Lung microvascular endothelial cell (primary cell): ENCODE results near the gene TNS1. TPM values are rescaled to one million over a fixed set of nuclear protein-coding genes. Genes with fewer than 3 reads are reported as not detected.
"Not testable (repeated sequence)": the region's sequence is repeated elsewhere in the genome, so short reads cannot be mapped to it uniquely, and the experiment has no call there.

ENCODE experiments used
- DNase-seq, 2 donors: peaks; one replicate each; pipeline versions ENCODE4 v3.0.0 to v3.0.0-alpha.2; 2010; ENCODE audit warnings: low read depth in 2 of 2
- total RNA-seq: library from RNA; depleted of rRNA; stranded (reverse); fragments of >200 nt; gene quantifications from 2 replicates; pipeline ENCODE4 v1.2.1, GENCODE V29; 2014

TNS1 gene
- total RNA-seq, result 26.8 and 82.1 TPM in 2 replicates

DNA sequence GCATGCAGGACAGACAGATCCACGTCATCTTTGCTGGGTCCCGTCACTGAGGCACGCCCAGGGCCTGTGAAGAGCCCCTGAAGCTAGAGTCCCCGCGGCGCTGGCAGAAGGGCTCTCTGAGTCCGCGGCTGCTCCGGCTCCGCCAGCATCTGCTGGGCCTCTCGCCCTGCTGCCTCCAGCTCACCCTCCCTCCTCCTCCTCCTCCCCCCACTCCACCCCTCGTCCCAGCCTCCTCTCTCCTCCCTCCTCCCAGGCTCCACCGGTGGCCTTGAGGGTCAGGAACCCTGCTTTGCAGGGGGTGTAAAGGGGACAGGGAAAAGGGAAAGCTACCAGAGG lies at the start of gene TNS1:
TNS1 (minus strand) TSS at position 151 of the 336 bp plus-strand sequence; CDS start at position 28, 123 bp downstream.
- DNase-seq, result no peak

DNA sequence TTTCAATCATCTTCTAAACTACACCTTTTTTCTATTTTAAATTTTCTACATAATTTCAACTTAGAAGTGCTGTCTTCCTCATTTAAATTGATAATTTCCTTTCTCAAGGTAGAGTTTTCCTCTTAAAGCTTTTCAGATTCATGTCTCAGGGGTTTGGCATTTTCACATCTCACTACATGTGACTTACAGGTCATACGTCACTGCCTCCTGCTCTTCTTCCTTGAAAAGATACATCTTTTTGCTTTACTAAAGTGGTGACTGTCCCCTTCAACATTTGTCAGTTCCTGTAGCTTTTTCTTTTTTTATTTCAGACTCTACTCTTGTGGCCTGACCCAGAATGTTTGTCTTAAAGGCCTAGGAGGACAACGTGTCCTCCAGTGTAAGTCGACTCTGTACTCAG lies 49.1 kb upstream of the TNS1 start:
- DNase-seq, result no peak

DNA sequence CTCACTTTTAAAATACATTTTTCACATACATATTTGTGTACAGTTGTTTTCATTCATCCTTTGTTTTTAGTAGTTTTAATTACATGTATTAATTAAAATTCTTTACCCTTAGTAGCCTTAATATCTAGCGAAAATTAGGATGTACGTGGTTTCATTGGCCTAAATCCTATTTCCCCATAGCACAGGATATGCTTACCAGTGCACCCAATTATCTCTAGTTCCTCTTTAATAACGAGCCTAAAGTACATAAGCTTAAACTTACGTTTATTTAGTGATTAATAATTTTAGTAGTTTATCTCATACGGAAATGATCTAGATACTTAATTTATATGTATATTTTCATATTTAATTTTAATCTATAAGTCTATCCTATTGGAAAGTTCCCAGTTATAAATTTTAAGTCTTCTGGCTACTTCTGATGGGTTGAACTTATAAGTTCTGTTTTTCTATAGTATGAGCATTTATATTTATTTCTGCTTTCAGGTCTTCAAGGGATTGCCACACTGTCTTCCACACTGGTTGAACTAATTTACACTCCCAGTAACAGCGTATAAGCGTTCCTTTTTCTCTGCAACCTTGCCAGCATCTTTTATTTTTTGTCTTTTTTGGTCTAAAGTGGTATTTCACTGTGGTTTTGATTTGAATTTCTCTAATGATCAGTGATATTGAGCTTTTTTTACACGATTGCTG lies 44.9 kb upstream of the TNS1 start:
- DNase-seq, result no peak

DNA sequence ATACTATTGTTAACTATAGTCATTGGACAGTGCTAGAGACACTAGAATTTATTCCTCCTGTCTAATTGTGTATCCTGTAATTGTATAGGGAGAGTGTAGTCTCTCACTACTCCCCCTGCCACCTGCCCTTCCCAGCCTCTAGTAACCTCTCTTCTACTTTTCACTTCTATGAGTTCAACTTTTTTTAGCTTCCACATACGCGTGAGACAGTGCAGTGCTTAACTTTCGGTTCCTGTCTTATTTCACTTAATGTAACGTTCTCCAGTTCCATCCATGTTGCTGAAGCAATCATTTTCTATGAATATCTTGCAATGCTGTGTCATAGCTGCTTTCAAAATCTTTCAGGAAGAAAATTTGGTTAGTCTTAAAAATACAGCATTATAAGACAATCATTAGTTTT lies 43.4 kb upstream of the TNS1 start:
- no peak for DNase-seq

DNA sequence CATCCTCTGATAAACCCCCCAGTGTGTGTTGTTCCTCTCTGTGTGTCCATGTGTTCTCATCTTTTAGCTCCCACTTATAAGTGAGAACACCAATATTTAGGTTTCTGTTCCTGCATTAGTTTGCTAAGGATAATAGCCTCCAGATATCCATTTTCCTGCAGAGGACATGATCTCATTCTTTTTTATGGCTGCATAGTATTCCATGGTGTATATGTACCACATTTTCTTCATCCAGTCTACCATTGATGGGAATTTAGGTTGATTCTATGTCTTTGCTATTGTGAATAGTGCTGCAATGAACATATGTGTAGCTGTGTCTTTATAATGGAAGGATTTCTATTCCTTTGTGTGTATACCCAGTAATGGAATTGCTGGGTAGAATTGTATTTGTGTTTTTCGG lies 41.8 kb upstream of the TNS1 start:
- not testable (repeated sequence) for DNase-seq

DNA sequence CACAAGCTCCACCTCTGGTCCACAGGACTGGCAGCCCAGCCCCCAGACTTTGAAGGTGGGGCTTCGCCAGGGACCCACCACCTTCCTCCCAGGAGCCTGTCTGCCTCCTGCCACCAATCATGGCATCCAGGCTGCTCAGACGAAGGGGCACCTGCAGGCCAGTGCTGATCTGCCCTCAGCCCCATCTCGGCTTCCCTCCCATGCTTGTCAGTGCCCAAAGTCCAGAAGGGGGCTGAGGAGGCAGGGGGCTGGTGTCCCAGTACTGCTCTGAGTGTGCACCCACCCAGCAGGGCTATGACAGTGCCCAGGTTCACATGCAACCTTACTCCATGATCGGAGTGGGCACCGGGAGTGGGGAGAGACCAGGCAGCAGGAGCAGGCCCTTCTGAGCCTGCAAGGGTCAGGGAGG lies 40.9 kb upstream of the TNS1 start:
- DNase-seq, result no peak

DNA sequence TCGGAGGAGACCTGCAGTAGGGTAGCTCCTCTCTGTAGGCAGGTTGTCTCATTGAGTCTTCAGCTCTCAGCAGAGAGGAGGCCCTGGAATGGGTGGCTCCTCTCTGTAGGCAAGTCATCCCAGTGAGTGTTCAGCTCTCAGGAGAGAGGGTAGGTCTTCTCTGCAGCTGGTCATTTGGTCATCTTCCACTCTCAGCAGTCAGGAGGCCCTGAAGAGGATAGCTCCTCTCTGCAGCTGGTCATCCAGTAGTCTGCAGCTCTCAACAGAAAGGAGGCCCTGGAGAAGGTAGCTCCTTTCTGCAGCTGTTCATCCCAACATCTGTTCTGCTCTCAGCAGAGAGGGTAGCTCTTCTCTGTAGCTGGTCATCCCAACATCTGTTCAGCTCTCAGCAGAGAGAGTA lies 40.3 kb upstream of the TNS1 start:
- no peak for DNase-seq

DNA sequence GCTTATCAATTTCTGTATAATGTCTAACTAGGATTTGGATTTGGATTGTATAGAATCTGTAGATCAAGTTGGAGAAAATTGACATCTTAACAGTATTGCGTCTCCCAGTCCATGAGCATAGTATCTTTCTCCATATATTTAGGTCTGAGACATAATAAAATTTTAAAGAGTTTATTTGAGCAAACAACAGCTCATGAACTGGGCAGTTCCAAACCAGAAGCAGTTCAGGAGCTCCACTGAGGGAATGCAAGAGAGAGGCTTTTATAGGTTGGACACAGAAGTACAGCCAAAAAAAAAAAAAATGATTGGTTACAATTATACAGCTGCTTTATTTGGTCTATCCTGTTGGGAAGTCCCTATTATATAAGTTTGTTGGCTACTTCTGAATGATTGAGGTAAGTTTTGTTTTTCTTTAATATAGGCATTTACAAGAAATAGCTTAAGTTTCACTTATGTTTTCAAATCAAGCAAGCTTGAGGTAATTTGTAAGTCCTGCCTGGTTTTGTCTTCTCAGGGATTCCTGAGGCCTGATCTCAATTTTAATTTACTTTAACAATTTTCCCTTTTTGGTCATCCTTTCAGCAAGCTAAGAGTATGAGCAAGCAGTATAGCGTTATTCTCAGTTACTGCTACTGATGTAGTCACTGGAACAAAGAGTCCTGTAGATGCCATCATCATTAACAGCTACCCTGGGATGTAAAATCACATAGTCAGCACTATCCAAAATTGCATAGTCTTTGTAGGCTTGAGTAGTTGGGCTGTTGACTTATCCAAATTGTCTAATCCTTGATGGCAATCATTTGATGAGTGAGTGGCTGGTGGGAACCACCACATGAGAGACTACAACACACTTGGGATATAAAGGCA lies 38.7 kb upstream of the TNS1 start:
- DNase-seq, result no peak

DNA sequence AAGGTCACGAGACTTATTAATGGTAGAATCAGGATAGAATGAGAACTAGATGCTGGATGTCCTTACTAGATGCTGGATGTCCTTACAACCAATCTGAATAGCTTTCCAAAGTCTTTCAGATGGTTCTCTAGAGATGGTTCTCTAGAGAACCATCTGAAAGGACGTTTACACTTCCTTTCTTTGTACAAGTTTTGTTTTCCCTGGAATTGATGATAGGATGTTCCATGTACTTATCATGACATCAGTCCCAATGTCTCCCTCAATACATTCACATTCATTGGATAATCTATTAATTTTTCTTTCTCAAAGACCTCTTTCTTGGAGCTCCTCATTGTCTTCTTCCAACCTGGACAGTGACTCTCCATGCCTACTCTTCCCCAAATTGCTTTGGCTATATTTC lies 38.1 kb upstream of the TNS1 start:
- no peak for DNase-seq

DNA sequence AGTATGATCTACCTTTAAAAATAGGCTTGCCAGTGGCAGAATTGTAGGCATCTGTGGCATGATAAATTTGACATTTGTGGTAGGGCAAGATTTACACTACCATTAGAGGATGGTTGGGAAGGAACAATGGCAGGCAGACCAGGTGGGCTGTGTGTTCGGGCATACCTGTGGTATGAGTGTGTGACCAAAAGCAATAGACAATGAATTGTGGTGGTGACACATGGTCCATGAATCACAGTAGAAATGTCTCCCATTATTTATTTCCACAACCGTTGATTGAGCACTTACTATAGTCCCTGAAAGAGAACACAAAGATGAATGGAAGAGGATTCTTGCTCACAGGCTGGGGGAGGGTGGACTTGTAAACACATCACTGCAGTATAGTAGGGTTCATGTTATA lies 36.4 kb upstream of the TNS1 start:
- DNase-seq, result no peak

DNA sequence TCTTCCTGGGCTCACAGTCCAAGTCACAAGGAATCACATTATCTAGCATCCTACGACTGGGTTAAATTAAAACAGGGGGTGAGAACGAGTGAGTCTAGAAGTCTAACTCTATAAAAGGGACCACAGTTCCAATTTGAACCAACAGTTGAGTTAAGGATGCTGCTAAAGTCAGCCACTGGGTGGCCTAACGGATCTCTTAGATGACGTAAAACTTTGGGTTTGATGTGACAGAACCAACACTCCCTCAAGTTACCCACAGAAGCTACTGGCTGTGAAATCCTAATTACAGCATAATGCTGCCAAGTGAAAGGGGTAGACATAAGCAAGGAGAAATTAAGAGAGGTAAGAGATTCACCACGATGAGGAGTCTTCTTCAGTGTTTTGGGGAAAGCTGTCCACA lies 33.6 kb upstream of the TNS1 start:
- no peak for DNase-seq

DNA sequence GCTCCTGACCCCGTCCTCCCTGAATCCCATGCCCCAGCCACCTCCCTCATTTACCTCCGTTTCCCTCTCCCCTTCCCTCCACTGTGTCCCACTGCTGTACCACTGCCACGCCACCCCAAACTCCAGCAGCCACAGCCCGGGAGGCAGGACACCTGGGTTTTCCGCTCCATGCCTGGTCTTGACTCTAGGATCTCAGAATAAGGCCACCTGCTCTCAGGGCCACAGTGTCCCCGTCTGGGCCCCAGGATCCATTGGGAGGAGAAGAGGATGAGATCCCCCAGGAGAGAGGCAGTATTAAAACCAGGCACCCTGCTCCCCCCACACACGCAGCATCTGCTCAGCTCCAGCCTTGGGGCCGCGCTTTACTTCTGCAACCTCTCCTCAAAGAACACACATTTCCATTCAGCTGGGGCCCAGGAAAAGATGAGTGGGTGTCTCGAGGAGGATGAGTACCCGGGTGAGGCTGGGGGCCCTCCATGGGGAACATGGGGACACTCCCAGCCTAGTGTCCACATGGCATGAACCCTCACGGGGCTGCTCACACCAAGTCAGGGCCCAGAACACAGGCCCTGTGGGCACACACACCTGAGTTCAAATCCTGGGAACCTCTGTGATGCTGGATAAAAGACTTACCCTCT lies 32.8 kb upstream of the TNS1 start:
- no peak for DNase-seq

DNA sequence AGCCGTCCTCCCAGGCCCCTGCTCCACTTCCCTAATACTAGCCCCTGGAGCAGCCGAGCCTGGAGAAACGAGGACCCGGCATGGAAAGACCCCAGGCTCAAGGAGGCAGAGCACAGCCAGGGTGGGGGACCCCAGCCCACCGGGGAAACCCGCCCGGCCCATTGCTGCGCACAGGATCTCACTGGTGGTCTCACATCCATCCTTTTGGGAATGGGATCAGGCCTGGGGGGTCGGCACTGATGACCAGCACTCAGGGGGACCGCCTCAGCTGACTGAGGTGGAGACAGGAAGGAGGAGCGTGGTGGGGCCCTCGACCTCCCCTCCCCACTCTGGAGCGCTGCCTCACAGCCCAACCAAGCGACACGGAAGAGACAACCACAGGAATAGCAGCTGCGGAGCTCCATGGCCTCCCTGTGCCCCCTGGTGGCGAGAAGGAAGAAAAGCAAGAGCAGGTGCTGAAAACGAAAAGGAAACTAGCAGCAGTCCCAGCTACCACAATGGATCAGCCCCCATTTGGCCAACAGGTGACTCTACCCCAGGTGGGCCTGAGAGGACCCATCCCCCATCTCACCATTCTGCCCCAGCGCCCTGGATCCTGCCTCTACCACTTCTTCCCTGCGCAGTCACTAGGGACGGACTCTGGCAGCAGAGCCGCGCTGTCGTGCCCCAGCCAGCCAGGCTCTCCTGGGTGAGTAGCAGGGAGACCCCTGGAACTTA lies 31.9 kb upstream of the TNS1 start:
- DNase-seq, result peak; percentile 55 to 59

DNA sequence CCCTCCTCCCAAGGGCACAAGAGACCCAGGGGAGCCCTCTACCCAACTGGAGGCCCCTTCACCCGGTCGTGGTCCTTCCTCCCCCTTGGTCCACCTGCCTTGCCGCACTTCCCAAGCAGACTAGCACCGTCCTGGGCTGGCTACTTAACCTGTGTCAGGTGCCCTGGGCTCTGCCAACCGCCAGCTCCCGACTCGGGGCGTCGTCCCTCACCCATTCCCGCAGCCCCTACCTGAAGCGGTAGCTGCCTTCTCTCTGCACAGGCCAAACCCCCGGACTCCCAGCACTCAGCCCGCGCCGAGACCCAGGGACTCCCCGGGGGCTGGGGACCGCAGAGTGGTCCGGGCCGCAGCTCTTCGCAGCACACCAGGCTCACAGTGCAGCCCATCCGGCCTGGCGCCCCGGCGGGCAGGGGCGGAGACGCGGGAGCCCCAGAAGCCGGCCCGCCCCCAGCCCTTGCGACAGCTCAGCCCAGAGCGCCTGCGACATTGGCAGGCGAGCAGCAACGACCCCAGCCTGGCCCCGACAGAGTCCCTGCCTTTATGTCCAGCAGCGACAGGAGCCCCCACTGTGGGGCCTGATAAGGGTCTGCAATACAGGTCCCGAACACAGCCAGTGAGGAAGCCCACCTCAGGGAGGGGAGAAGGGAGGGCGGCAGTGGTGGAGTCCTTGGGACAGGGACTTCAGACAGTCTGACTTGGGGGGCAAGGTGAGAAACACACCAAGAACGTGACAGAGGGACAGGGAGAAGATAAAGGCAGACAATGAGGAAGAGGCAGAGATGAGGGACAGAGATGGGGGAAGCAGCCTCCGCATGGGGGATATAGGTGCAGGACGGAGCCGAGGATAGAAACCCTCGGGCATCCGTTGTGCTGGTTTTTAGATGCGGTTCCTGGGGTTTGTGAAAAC lies 31.0 kb upstream of the TNS1 start:
- DNase-seq, result no peak

DNA sequence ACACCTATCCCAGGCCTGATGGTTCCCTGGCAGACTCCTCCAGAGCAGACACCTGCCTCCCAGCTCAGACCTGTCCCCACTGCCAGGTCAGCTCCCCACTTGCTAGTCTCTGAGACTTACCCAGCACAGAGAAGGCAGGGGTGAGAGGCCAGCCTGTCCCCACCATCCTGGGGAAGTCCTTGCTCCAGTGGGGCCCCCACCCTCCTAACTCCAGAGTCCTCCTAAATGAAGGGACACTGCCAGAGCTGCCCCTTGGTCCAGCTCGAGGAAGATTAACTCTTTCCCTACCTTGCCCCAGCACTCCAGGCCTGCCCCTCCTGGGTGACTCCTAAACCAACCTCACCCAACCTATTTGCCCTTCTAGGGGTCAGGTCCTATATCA lies 30.4 kb upstream of the TNS1 start:
- no peak for DNase-seq

DNA sequence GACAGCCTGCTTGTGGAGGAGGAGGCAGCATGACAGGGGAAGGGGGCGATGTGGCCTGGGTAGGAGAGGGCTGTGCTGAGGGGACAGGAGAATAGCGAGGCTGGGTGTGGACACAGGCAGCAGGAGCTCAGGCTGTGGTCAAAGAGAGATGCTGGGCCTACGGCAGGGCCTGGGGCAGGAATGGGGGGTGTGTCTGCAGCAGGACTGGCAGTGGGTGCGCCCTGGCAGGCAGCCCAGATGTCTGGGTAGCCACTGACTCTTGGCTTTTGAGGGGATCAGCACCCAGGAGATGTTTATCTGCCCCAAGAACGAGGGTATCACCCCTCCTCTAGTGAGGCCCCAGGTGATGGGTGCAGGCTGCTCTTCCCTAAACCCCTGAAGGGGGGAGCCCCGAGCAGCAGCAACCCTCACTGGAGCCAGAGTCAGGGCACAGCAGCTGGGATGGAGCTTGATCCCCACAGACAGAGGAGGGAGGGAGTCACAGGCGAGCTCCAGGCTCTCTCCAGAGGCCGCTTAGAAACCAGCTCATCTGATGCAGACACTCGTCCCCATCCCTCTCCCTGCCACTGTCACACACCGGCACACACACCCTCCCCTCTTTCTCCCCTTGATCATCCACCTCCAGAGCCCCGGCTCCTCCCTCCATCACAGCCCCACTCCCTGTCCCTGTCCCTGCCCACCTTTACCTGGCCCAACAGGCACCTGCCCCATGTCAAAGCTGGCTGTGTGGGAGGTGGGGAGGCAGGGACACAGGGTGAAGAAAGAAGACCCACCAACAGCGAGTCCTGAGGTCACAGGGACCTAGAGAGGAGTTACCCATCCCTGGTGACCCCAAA lies 29.8 kb upstream of the TNS1 start:
- no peak for DNase-seq

DNA sequence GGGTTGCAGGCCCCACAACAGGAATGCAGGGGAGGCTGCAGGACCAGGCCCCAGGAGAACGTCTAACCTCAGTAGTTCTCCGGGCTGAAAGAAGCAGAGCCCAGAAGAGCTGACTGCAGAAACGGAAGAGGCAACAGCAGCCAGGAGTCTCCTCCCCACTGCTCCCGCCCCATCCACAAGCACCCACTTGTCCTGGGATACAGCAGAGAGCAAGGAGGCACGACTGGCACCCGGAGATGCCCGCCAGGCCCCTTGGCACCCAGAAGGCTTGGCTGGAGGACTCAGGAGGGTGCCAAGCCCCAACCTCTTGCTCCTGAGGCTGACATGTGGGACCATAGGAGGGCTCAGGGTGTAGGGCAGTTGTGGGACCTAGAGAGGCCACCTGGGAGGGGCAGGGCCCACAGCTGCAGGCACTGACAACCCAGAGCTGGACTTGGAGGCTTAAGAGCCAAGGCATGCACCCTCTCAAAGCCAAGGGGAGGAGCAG lies 29.0 kb upstream of the TNS1 start:
- no peak for DNase-seq

DNA sequence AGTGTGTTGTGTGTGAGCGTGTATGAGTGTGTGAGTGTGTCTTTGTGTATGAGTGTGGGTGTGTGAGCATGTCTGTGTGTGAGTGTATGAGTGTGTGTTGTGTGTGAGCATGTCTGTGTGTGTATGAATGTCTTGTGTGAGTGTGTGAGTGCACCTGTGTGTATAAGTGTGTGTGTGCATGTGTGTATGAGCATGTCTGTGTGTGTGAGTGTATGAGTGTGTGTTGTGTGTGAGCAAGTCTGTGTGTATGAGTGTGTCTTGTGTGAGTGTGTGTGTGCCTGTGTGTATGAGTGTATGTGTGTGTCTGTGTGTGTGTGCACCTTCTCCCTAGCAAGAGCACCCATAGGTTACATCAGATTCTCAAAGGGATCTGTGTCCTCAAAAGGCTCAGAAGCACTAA lies 28.5 kb upstream of the TNS1 start:
- DNase-seq, result no peak

DNA sequence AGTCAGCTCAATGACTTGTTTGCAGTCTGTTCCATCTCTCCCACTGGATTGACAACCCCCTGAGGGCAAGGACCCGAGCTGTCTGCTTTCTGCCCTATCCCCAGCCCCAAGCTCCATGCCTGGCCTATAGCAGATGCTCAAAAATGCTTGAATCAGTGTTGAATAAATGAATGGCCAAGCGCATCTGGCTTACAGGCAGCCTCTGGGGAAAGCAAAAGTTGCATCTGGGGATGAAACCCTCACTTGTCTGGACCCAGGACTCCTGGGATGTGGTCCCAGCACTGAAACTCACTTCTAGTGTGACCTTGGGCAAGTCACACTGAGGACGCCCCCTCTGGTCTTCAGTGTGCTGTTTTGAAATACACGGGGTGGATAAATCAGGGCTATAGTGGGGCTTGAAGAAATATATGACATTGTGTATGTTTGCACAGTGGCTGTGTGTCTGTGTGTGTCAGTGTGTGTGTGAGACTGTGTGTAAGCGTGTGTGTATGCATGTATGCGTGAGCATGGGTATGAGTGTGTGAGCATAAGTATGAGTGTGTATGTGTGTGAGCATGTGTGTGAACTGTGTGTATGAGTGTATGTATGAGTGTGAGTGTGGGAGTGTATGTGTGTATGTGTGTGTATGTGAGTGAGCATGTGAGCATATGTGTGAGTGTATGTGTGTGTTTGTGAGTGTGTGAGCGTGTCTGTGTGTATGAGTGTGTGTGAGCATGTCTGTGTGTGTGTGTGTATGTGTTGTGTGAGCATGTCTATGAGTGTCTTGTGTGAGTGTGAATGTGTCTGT lies 27.8 kb upstream of the TNS1 start:
- DNase-seq, result no peak
